Kidney epithelial cell (primary cell): ENCODE results near the gene FGF13. TPM values are rescaled to one million over a fixed set of nuclear protein-coding genes. Genes with fewer than 3 reads are reported as not detected.

ENCODE experiments used
- DNase-seq: peaks from one replicate; pipeline ENCODE4 v3.0.0-alpha.2; 2010; ENCODE audit warnings: low read depth
- H3K27me3 ChIP-seq: 2 replicates; pipeline ENCODE4 v1.6.0; 2011; ENCODE audit warnings: low read length; ENCODE audit not compliant: control insufficient read depth, insufficient read depth
- H3K36me3 ChIP-seq: 2 replicates; pipeline ENCODE4 v1.5.1; 2011; ENCODE audit warnings: low read length; ENCODE audit not compliant: control insufficient read depth, insufficient read depth
- H3K4me3 ChIP-seq: 2 replicates; pipeline ENCODE4 v1.5.1; 2011; ENCODE audit warnings: low read depth, mild to moderate bottlenecking, control low read depth, low read length
- CTCF ChIP-seq: IDR thresholded peaks from 2 replicates; pipeline ENCODE4 v1.5.1; 2011; ENCODE audit warnings: mild to moderate bottlenecking, moderate library complexity, low read length, control low read depth, inconsistent platforms; ENCODE audit not compliant: insufficient read depth, poor library complexity, severe bottlenecking
- total RNA-seq: library from RNA; depleted of rRNA; stranded (reverse); fragments of >200 nt; gene quantifications from 2 replicates; pipeline ENCODE4 v1.2.3, GENCODE V29; 2015

Gene FGF13
- total RNA-seq, 1 donor from 2014 or later, result 7.8 TPM

GRCh38 chrX:138692591-138692990 is 18.9 kb downstream of the FGF13 start:
- Histone ChIP-seq H3K4me3 (no peak overlapping the region), H3K36me3 (no peaks in the 10 kb centered on the region), H3K27me3 (no peaks in the 10 kb centered on the region)
- no peak for TF ChIP-seq CTCF
- DNase-seq, result no peak

- no peak for DNase-seq
- no peaks in the 10 kb centered on the region for H3K27me3 ChIP-seq
- TF ChIP-seq CTCF, result no peak
- no peak overlapping the region for H3K4me3 ChIP-seq
- no peaks in the 10 kb centered on the region for H3K36me3 ChIP-seq
Measured at GRCh38 chrX:138691186-138691585, 20.3 kb downstream of the FGF13 start.

- Histone ChIP-seq H3K4me3 (no peak overlapping the region), H3K27me3 (no peaks in the 10 kb centered on the region), H3K36me3 (no peaks in the 10 kb centered on the region)
- TF ChIP-seq CTCF, result no peak
- DNase-seq, result no peak
Measured at GRCh38 chrX:138690591-138690990, 20.9 kb downstream of the FGF13 start.

GRCh38 chrX:138683600-138683999 is 27.9 kb downstream of the FGF13 start:
- H3K27me3 ChIP-seq, result no peaks in the 10 kb centered on the region
- no peak for DNase-seq
- no peaks in the 10 kb centered on the region for H3K36me3 ChIP-seq
- no peak for TF ChIP-seq CTCF
- no peak overlapping the region for H3K4me3 ChIP-seq

GRCh38 chrX:138669693-138670092 is 41.8 kb downstream of the FGF13 start:
- TF ChIP-seq CTCF, result no peak
- H3K36me3 ChIP-seq, result no peaks in the 10 kb centered on the region
- no peak overlapping the region for H3K4me3 ChIP-seq
- no peaks in the 10 kb centered on the region for H3K27me3 ChIP-seq
- no peak for DNase-seq

- no peaks in the 10 kb centered on the region for H3K36me3 ChIP-seq
- H3K4me3 ChIP-seq, result no peak overlapping the region
- TF ChIP-seq CTCF, result no peak
- no peaks in the 10 kb centered on the region for H3K27me3 ChIP-seq
- no peak for DNase-seq
Measured at GRCh38 chrX:138664466-138664865, 47.1 kb downstream of the FGF13 start.
